Measurements from ENCODE around the gene PTPRN.

DNA sequence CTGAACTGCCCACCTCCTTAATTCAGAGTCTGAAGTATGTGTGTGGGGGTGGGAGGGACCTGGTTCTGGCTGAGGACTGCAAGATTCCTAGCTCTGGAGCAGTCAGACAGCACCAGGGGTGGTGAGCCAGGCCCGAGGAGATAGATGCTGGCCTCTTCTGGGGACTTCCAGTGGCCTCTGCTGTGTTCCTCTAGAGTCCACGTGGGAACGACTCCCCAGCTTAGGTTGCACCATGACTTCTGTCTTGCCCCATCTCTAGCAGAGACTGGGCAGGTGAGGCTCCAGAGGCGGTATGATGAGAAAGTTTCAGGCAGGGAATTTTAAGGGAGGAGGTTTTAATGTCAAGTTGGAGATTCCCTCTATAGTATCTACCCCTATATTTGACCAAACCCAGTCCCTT lies 45.4 kb upstream of the PTPRN start:
- TF ChIP-seq, protein P1, sequence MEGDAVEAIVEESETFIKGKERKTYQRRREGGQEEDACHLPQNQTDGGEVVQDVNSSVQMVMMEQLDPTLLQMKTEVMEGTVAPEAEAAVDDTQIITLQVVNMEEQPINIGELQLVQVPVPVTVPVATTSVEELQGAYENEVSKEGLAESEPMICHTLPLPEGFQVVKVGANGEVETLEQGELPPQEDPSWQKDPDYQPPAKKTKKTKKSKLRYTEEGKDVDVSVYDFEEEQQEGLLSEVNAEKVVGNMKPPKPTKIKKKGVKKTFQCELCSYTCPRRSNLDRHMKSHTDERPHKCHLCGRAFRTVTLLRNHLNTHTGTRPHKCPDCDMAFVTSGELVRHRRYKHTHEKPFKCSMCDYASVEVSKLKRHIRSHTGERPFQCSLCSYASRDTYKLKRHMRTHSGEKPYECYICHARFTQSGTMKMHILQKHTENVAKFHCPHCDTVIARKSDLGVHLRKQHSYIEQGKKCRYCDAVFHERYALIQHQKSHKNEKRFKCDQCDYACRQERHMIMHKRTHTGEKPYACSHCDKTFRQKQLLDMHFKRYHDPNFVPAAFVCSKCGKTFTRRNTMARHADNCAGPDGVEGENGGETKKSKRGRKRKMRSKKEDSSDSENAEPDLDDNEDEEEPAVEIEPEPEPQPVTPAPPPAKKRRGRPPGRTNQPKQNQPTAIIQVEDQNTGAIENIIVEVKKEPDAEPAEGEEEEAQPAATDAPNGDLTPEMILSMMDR (IDR thresholded peaks at IDR 0.05): no peak
- TF ChIP-seq POLR2A (IDR thresholded peaks at IDR 0.05): no peak

Measured in prostate gland (tissue), 2 donors.